H9 (cell line): ENCODE data around the gene C17orf78. TPM values are rescaled to one million over a fixed set of nuclear protein-coding genes. Genes with fewer than 3 reads are reported as not detected.
A peak's percentile ranks its signal among the peaks of the same experiment; 100 is the strongest.

Experiments used
- DNase-seq: peaks from one replicate; pipeline ENCODE4 v3.0.0-alpha.2; 2017
- H2AFZ ChIP-seq: one replicate; pipeline ENCODE4 v1.6.1; 2013; ENCODE audit warnings: mild to moderate bottlenecking, low read length, control low read depth, moderate library complexity
- H2AK5ac ChIP-seq: 2 replicates; pipeline ENCODE4 v1.6.1; 2013; ENCODE audit warnings: low read length, control low read depth, mixed read lengths; ENCODE audit not compliant: insufficient read length
- H2BK120ac ChIP-seq: one replicate; pipeline ENCODE4 v1.6.1; 2013; ENCODE audit warnings: low read depth, mild to moderate bottlenecking, low read length, control low read depth, inconsistent platforms; ENCODE audit not compliant: poor library complexity, severe bottlenecking
- H2BK12ac ChIP-seq: 2 replicates; pipeline ENCODE4 v1.6.1; 2013; ENCODE audit warnings: low read length, control low read depth, mixed read lengths, low read depth; ENCODE audit not compliant: insufficient read length
- H2BK15ac ChIP-seq: 2 replicates; pipeline ENCODE4 v1.6.1; 2013; ENCODE audit warnings: low read depth, low read length, control low read depth
- H2BK20ac ChIP-seq: one replicate; pipeline ENCODE4 v1.6.1; 2013; ENCODE audit warnings: low read depth, mild to moderate bottlenecking, low read length, control low read depth, inconsistent platforms; ENCODE audit not compliant: poor library complexity, severe bottlenecking
- H2BK5ac ChIP-seq: 2 replicates; pipeline ENCODE4 v1.6.1; 2013; ENCODE audit warnings: low read length, control low read depth, mixed read lengths; ENCODE audit not compliant: insufficient read length
- H3K14ac ChIP-seq: 2 replicates; pipeline ENCODE4 v1.6.1; 2013; ENCODE audit warnings: low read length, control low read depth; ENCODE audit not compliant: insufficient read depth
- H3K18ac ChIP-seq: 2 replicates; pipeline ENCODE4 v1.6.1; 2013; ENCODE audit warnings: low read depth, mild to moderate bottlenecking, mixed read lengths, low read length, control low read depth; ENCODE audit not compliant: insufficient read length
- H3K23ac ChIP-seq: 2 replicates; pipeline ENCODE4 v1.6.1; 2013; ENCODE audit warnings: low read length, control low read depth, mixed read lengths, low read depth; ENCODE audit not compliant: insufficient read length
- H3K23me2 ChIP-seq: 2 replicates; pipeline ENCODE4 v1.6.1; 2013; ENCODE audit warnings: low read depth, mild to moderate bottlenecking, mixed read lengths, low read length, control low read depth; ENCODE audit not compliant: insufficient read length, poor library complexity, severe bottlenecking
- H3K27ac ChIP-seq: 2 replicates; pipeline ENCODE4 v1.5.1; 2013; ENCODE audit warnings: low read length, control low read depth, mixed read lengths, low read depth; ENCODE audit not compliant: insufficient read length
- H3K27me3 ChIP-seq: 2 replicates; pipeline ENCODE4 v1.6.1; 2013; ENCODE audit warnings: low read length, control low read depth, inconsistent platforms; ENCODE audit not compliant: insufficient read depth
- H3K4ac ChIP-seq: 2 replicates; pipeline ENCODE4 v1.6.1; 2013; ENCODE audit warnings: low read depth, mild to moderate bottlenecking, control low read depth, inconsistent platforms, low read length, moderate library complexity
- H3K4me1 ChIP-seq: 2 replicates; pipeline ENCODE4 v1.6.1; 2013; ENCODE audit warnings: low read length, control low read depth, inconsistent platforms; ENCODE audit not compliant: insufficient read depth
- H3K4me2 ChIP-seq: 2 replicates; pipeline ENCODE4 v1.6.1; 2013; ENCODE audit warnings: low read length, control low read depth, mixed read lengths; ENCODE audit not compliant: insufficient read length, insufficient read depth
- H3K56ac ChIP-seq: 2 replicates; pipeline ENCODE4 v1.6.1; 2013; ENCODE audit warnings: low read depth, mild to moderate bottlenecking, mixed read lengths, low read length, control low read depth; ENCODE audit not compliant: insufficient read length
- H3K79me1 ChIP-seq: 2 replicates; pipeline ENCODE4 v1.6.1; 2013; ENCODE audit warnings: low read depth, mild to moderate bottlenecking, moderate library complexity, low read length, control low read depth, inconsistent platforms; ENCODE audit not compliant: insufficient read depth, poor library complexity, severe bottlenecking
- H3K79me2 ChIP-seq: 2 replicates; pipeline ENCODE4 v1.6.1; 2013; ENCODE audit warnings: low read length, control low read depth, inconsistent platforms; ENCODE audit not compliant: insufficient read depth
- H3K9ac ChIP-seq: 2 replicates; pipeline ENCODE4 v1.6.1; 2013; ENCODE audit warnings: low read length, control low read depth, mixed read lengths; ENCODE audit not compliant: insufficient read length; ENCODE audit errors: extremely low read depth
- H3K9me3 ChIP-seq: one replicate; pipeline ENCODE4 v1.6.1; 2013; ENCODE audit warnings: low read depth, low read length, inconsistent platforms; ENCODE audit not compliant: control insufficient read depth
- H3T11ph ChIP-seq: one replicate; pipeline ENCODE4 v1.6.1; 2013; ENCODE audit warnings: mild to moderate bottlenecking, low read length, control low read depth, inconsistent platforms
- H4K20me1 ChIP-seq: one replicate; pipeline ENCODE4 v1.6.1; 2013; ENCODE audit not compliant: control insufficient read depth, insufficient read length, insufficient read depth
- H4K5ac ChIP-seq: 2 replicates; pipeline ENCODE4 v1.6.1; 2013; ENCODE audit warnings: low read depth, mild to moderate bottlenecking, mixed read lengths, low read length, control low read depth; ENCODE audit not compliant: insufficient read length
- H4K8ac ChIP-seq: replicated peaks from 2 replicates; pipeline ENCODE4 v1.6.1; 2013; ENCODE audit warnings: low read length, control low read depth, mixed read lengths, low read depth; ENCODE audit not compliant: insufficient read length
- H4K91ac ChIP-seq: 2 replicates; pipeline ENCODE4 v1.6.1; 2013; ENCODE audit warnings: low read depth, mild to moderate bottlenecking, moderate library complexity, mixed read lengths, low read length, control low read depth; ENCODE audit not compliant: insufficient read length
- H3K27ac Mint-ChIP-seq, 3 experiments: 2 replicates in 2 of 3; 3 replicates in 1 of 3; pipeline ENCODE4 v1.8.0; 2020 to 2021; ENCODE audit warnings: mixed read lengths in 3 of 3, mild to moderate bottlenecking in 1 of 3, moderate library complexity in 1 of 3
- H3K27me3 Mint-ChIP-seq: 2 replicates; pipeline ENCODE4 v1.8.0; 2021; ENCODE audit warnings: low read depth, mild to moderate bottlenecking, moderate library complexity, mixed read lengths
- H3K36me3 Mint-ChIP-seq, 3 experiments: 2 replicates in 2 of 3; 3 replicates in 1 of 3; pipeline ENCODE4 v1.8.0; 2020 to 2021; ENCODE audit warnings: low read depth in 3 of 3, mixed read lengths in 3 of 3; ENCODE audit not compliant: insufficient read depth in 1 of 3
- H3K4me1 Mint-ChIP-seq, 2 experiments: 2 replicates each; pipeline ENCODE4 v1.8.0; 2020; ENCODE audit warnings: mixed read lengths in 2 of 2
- H3K4me3 Mint-ChIP-seq, 2 experiments: 2 replicates in 1 of 2; 3 replicates in 1 of 2; pipeline ENCODE4 v1.8.0; 2020 to 2021; ENCODE audit warnings: mild to moderate bottlenecking in 2 of 2, mixed read lengths in 2 of 2, moderate library complexity in 1 of 2
- H3K9me3 Mint-ChIP-seq, 2 experiments: 2 replicates in 1 of 2; 3 replicates in 1 of 2; pipeline ENCODE4 v1.8.0; 2020; ENCODE audit warnings: mild to moderate bottlenecking in 2 of 2, mixed read lengths in 2 of 2, moderate library complexity in 1 of 2
- CTCF ChIP-seq: fragments of 200-600 bp; sonication (generic); conservative IDR thresholded peaks from 3 replicates; pipeline ENCODE4 v1.8.0; 2021; ENCODE audit warnings: antibody characterized with exemption, mild to moderate bottlenecking
- WGBS: extraction: QIAGEN DNeasy Blood & Tissue Kit; methylation state at CpG from one replicate; pipeline ENCODE4 v1.1.7; 2013; ENCODE audit warnings: missing lambda C conversion rate, low lambda C conversion rate, mixed read lengths; ENCODE audit not compliant: insufficient read length; ENCODE audit errors: extremely low coverage; 5-methylcytosine and 5-hydroxymethylcytosine counted together
- total RNA-seq: library from RNA; stranded (reverse); gene quantifications from 2 replicates; pipeline ENCODE4 v1.2.1, GENCODE V29; 2021

The C17orf78 gene
- total RNA-seq, 1 experiment from 2014 or later = not detected

DNA sequence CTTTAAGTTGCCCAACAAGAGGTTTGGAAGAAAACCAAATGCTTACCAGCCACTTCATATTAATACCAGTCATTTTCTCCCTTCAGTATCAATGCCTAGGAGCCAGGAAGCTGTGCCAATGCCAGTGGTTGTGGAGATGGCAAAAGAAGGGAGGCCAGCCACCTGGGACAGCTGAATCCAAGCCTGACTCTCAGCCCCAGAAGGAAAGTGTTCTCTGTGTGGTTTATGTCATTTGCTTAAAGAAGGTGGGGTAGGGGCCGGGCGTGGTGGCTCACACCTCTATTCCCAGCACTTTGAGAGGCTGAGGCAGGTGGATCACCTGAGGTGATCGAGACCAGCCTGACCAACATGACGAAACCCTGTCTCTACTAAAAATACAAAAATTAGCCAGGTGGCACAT, 13.4 kb downstream of the C17orf78 start:
- Histone ChIP-seq H4K91ac (no peak overlapping the region), H2AFZ (no peak overlapping the region), H2BK5ac (no peak overlapping the region), H3K9ac (no peak overlapping the region), H4K5ac (no peak overlapping the region), H2BK20ac (no peak overlapping the region), H2BK12ac (no peak overlapping the region), H3K9me3 (no peaks in the 10 kb centered on the region), H3K27me3 (no peaks in the 10 kb centered on the region), H3K4me2 (no peak overlapping the region), H3K4ac (no peak overlapping the region), H3K4me1 (no peaks in the 10 kb centered on the region), H3K23me2 (no peaks in the 10 kb centered on the region), H3T11ph (no peak overlapping the region), H3K14ac (no peak overlapping the region), H3K18ac (no peak overlapping the region), H3K79me2 (no peaks in the 10 kb centered on the region), H3K23ac (no peak overlapping the region), H3K27ac (no peak overlapping the region), H3K56ac (no peak overlapping the region), H3K79me1 (no peaks in the 10 kb centered on the region), H2AK5ac (no peak overlapping the region), H2BK15ac (no peak overlapping the region), H4K20me1 (no peaks in the 10 kb centered on the region), H4K8ac (no peak overlapping the region), H2BK120ac (no peak overlapping the region)
- Mint-ChIP-seq H3K27me3 (no peaks in the 10 kb centered on the region), H3K9me3 (no peaks in the 10 kb centered on the region), H3K4me3 (no peak overlapping the region), H3K4me1 (peaks cover 4 to 10% of the 10 kb centered on the region in 2 experiments), H3K36me3 (no peaks in the 10 kb centered on the region), H3K27ac (0 out of 7 replicates have a peak overlapping the region, but pooled peaks of 1 of the 3 experiments have one; percentile 28)
- no peak for TF ChIP-seq CTCF
- no peak for DNase-seq
- WGBS = no CpG with 5 or more reads among the region's 4 CpGs
